Upper lobe of right lung (tissue), 1 donor: Measurements from ENCODE around the gene NKG7. TPM values are rescaled to one million over a fixed set of nuclear protein-coding genes. Genes with fewer than 3 reads are reported as not detected.

Experiments used
- ATAC-seq: fragments of 200-7000 bp; cut with Tn5 transposase; one replicate; pipeline ENCODE4 v1.9.1; 2020; ENCODE audit warnings: mild to moderate bottlenecking, moderate library complexity
- DNase-seq: peaks from one replicate; pipeline ENCODE4 v3.0.0-alpha.2; 2020
- H3K27ac ChIP-seq: fragments of 200-600 bp; one replicate; pipeline ENCODE4 v1.8.0; 2022
- H3K27me3 ChIP-seq: fragments of 200-600 bp; one replicate; pipeline ENCODE4 v1.8.0; 2022; ENCODE audit warnings: mild to moderate bottlenecking
- H3K36me3 ChIP-seq: fragments of 200-600 bp; one replicate; pipeline ENCODE4 v1.8.0; 2022
- H3K4me1 ChIP-seq: fragments of 200-600 bp; one replicate; pipeline ENCODE4 v1.8.0; 2022
- H3K4me3 ChIP-seq: fragments of 200-600 bp; one replicate; pipeline ENCODE4 v1.8.0; 2022; ENCODE audit warnings: mild to moderate bottlenecking
- H3K9me3 ChIP-seq: fragments of 200-600 bp; one replicate; pipeline ENCODE4 v1.8.0; 2022
- CTCF ChIP-seq: fragments of 200-600 bp; IDR thresholded peaks from one replicate; pipeline ENCODE4 v1.8.0; 2022; ENCODE audit warnings: antibody characterized with exemption
- intact Hi-C: fragments of 100-400 bp; cut with DNase I; formaldehyde crosslinking; loops from one replicate; pipeline ENCODE4 v1.11.0; 2022
- total RNA-seq: library from RNA; stranded (reverse); fragmentation: NEBNext Ultra II Directional; extraction: Animal tissue kit (Norgen Biotek cat#: 25700); gene quantifications from one replicate; pipeline ENCODE4 v1.2.1, GENCODE V29; 2021
- donor health status: DM: no; HTN: yes; CAD: no; lungs with severe emphysema.

Gene NKG7
- total RNA-seq, 1 donor from 2014 or later, result 25.1 TPM

DNA sequence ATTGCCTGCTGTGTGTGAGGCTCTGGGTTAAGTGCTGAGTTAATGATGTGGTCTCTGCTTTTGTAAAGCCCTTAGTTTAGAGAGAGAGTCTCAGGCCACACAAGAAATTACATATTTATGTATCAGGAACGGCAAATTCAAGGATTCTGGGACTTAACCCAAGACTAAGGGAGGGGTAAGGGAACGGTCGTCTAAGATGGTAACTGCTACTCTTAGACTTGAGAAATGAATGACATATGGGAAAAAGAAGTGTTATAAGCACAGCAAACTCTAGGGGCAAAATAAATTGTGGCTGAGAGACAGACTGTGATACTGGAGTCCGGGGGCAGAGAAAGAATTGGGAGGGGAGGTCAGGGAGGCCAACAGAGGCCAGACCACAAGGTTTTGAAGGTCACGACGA, 40.7 kb downstream of the NKG7 start:
- no peak for TF ChIP-seq CTCF
- Histone ChIP-seq H3K4me1 (peaks cover 6% of the 10 kb centered on the region), H3K9me3 (no peaks in the 10 kb centered on the region), H3K4me3 (no peak overlapping the region), H3K36me3 (no peaks in the 10 kb centered on the region), H3K27ac (no peak overlapping the region), H3K27me3 (peaks cover 36% of the 10 kb centered on the region)
- intact Hi-C loops, result no loop called here
- DNase-seq (no peak), ATAC-seq (no peak)

- H3K4me3 ChIP-seq, result no peak overlapping the region
- H3K27me3 ChIP-seq, result peaks cover 40% of the 10 kb centered on the region
Observed at GRCh38 chr19:51331193-51331592, 41.3 kb downstream of the NKG7 start.

DNA sequence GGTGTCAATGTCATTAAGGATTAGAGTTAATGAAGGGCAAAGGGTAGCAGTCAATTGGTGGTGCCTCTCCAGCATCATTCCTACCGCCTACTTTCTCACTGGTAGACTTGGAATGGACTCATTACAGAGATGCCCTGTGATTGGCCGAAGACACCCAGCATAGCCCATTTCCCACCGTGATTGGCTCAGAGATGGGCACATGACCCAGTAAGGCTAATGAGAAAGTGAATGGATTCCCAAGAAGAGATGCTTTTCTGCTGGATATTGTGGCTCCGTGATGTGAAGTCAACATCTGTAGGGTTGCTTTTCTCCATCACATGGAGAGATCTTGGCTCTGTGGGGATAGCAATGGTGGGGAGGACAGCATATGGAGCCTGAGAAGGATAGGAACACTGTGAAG, 42.1 kb downstream of the NKG7 start:
- Histone ChIP-seq H3K4me1 (peaks cover 6% of the 10 kb centered on the region), H3K9me3 (no peaks in the 10 kb centered on the region), H3K27me3 (peaks cover 44% of the 10 kb centered on the region), H3K4me3 (no peak overlapping the region), H3K27ac (no peak overlapping the region), H3K36me3 (no peaks in the 10 kb centered on the region)
- ATAC-seq (no peak), DNase-seq (no peak)
- intact Hi-C loops, result no loop called here
- no peak for TF ChIP-seq CTCF

More at GRCh38 chr19:51331193-51331592, 41.3 kb downstream of the NKG7 start:
- DNase-seq (no peak), ATAC-seq (no peak)
- Histone ChIP-seq H3K4me1 (peaks cover 6% of the 10 kb centered on the region), H3K27ac (no peak overlapping the region), H3K36me3 (no peaks in the 10 kb centered on the region), H3K9me3 (no peaks in the 10 kb centered on the region)
- no peak for TF ChIP-seq CTCF
- intact Hi-C loops, result no loop called here

DNA sequence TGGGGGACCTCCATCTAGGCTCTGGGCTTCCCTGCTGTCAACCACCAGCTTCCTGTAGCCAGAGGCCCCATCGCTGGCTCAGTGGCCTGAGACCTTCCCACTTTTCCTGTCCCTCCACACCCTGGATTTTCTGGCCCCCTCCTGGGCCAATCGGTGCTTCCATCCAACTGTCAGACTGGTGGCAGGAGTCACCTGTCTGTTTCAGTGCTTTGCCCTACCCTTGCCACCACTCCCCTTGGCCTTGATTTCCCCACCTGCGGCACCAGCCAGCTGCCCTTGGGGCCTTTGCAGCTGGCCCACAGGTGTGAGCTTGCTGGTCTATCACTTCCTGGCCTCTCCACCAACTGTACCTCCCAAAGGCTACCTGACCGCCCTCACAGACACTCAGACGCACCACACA, 43.0 kb downstream of the NKG7 start:
- Histone ChIP-seq H3K9me3 (no peaks in the 10 kb centered on the region), H3K4me1 (peaks cover 6% of the 10 kb centered on the region), H3K36me3 (no peaks in the 10 kb centered on the region), H3K4me3 (no peak overlapping the region), H3K27me3 (peaks cover 44% of the 10 kb centered on the region), H3K27ac (no peak overlapping the region)
- TF ChIP-seq CTCF, result no peak
- ATAC-seq (no peak), DNase-seq (no peak)
- intact Hi-C loops, result no loop called here

DNA sequence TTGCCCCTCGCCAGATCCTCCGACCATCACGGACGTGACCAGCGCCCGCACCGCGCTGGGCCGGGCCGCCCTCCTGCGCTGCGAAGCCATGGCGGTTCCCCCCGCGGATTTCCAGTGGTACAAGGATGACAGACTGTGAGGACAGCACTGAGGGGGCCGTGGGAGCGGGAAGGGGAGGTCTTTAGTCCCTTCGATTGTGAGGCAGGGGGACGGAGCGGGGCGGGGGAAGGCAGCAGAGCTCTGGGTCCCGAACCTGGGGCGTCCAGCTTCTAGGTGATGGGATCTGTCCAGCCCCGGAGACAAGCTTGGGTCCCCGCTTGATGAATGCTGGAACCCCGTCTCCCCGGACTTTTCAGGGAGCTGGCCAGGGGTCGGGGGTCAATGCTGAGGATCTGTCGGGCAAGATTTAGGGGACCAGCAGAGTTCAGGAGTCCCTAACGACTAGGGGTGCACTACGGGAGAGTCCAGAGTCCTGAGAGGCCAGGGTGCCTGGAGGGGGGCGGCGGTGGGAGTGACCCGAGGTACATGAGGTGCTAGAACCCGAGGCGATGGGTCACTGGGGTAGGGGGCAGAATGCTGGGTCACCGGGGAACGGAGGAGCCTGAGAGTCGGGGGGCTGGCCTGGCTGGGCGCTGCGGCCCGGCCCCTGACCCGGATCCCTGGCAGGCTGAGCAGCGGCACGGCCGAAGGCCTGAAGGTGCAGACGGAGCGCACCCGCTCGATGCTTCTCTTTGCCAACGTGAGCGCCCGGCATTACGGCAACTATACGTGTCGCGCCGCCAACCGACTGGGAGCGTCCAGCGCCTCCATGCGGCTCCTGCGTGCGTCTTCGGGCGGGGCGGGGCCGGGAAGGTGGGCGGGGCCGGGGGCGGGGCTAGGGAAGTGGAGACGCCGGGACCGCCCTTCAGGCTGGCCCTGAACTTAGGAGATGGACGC, 45.1 kb downstream of the NKG7 start:
- Histone ChIP-seq H3K27me3 (peaks cover 48% of the 10 kb centered on the region), H3K27ac (no peak overlapping the region), H3K4me3 (no peak overlapping the region), H3K9me3 (no peaks in the 10 kb centered on the region), H3K36me3 (no peaks in the 10 kb centered on the region), H3K4me1 (peaks cover 6% of the 10 kb centered on the region)
- intact Hi-C loops, result no loop called here
- peak; percentile 14 for TF ChIP-seq CTCF
- DNase-seq (peak; percentile 75), ATAC-seq (peak; percentile 80)
